NAMALWA (cell line): ENCODE measurements around the gene CDH23.

Experiments used
- DNase-seq: peaks from one replicate; pipeline ENCODE4 v3.0.0-alpha.2; 2015; ENCODE audit warnings: low spot score

CDH23 gene

DNA sequence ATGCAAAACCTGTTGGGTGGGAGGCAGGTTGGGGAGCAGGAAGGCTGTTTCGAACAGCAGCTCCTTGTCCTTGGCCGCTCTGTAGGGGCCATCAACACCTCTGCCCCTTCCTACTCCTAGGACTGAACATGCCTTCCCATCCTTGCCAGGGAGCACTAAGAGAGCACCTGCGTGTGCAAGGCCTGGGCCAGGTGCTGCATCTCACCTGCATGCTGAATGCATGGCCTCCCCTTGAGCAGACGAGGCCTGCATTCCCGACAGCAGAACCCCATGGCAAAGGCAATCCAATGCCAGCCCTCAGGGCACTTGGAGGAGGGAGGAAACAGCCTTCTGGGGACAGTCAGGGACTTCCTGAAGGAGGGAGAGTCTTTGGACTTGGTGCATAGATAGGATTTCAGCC is 365.6 kb downstream of the CDH23 start:
- DNase-seq: no peak

DNA sequence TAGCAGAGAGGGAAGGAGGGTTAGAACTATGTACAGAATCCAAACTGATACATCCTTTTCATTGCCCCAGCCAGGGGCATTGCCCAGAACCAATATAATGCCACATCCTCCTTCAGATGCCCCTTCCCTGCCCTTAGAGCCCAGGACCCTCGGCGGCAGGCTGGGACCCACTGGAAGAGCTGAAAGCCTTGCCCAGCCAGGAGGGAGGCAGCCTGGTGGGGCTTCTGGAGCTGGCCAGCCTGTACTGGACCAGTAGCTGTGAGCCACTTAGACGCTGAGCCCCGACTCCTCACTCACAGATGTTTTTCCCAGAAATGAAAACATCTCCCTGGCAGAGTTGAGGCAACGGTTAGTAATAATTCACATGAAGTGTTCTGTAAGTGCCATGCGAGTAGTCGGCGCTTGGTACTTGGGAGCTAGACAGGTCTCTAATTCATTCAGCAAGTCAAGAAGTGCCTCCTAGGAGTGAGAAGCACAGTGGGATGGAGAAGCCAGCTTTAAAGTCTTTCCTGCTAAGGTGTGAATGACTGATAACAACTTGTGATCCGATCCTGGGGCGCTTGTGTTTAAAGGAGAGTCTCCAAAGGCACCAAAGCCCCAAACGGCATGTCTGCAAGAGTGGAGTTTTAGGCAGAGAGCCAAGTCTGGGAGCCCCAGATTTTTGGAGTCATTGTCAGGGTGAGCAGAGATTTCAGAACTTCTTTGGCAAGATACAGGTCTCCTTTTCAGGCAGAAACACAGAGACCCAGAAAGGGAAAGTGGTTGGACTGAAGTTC is 366.8 kb downstream of the CDH23 start:
- DNase-seq: no peak

DNA sequence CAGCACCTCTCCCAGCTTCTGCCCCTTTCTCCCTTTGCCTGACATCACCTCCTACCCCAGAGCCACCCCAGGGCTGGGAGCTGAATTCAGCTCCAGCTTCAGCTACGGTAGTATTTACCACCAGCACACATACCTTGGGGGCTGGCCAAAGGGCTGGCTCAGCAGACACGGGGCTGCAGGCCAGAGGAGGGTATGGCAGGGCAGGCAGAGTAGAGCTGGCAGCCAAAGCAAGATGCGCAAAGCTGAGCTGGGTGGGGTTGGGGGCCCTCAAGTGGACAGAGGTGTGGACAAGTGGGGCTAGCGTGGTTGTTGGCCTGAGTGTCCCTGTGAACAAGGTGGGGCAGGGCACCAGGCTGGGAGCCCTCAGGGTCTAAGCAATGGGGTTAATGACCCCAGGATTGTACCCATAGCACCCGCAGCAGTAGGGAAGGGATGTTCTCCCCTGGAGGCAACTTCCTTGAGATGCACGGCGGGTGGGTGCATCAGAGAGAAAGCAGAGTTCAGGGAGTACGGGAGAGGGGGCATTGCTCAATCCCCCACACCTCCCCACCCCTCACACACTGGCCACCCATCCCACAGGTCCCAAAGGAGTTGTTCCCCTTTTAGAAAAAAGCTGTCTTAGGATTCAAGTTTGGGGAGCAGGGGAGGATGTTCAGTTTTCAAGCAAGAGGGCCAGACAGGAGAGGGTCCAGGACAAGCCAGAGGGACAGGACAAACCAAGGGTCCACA is 368.6 kb downstream of the CDH23 start:
- no peak for DNase-seq

DNA sequence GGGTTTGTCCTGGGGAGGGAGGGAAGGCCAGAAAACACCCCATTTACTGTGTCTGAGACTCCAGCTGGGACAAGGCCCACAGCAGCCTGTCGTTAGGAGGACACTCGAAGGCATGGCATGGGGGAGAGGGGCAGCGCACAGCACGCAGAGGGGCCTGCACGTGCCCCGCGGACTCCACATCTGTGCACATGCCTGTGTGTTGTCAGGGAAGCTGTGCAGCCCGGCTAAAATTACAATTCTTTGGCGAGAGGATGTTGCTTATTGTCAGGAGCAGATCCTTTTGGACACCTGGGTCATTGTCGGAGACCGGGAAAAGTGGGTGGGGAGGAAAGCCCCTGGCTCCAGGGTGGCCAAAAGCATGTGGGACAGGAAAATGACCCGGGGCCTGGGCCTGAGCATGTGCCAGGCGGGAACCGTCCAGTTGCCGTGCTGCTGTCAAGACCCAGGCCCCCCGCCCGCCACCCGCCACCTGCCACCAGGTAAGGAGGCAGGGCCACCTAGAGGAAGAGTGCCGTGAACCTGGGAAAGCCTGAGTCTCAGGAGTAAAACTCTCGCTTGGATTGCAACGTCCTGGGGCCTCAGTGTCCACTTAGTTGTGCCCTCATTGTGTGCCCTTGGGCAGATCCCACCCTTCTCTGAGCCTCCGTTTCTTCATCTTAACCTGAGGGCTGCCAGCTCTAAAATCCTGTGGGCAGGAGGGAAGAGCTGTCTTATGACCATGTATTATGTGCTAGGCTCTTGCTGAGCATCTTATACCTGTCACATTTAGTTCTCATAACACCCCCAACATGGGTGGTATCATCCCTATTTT is 369.4 kb downstream of the CDH23 start:
- no peak for DNase-seq

DNA sequence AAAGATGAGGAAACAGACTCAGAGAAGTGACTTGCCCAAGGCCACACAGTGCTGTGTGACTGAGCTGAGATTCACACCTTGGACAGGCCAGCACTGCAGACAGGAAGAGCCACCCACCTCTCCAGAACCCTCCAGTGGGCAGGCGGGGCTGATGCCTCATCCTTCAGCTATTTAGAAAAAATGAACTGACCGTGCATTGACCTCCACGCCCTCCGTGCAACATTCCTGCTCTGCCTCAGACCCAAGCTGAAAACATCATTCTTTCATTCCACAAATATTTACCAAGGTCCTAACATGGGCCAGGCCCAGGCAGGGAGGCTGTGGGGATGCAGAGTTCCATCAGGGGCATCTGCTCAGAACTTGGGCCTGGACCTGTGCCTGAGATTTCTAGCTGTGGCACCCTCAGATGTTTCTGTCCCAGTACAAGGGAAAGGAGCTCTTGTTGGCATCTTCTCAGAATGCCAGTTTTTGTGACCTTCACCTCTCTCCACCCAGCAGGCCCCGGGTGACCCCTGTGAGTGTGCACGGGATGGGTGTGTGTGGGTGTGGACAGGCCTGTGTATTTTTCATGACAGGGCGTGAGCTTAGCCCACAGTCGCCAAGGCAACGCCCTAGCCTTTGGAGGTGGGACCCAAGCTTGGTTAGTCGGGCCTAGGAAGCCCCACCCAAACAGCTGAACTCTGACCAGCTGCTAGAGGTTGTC is 370.1 kb downstream of the CDH23 start:
- DNase-seq: peak; percentile 16

DNA sequence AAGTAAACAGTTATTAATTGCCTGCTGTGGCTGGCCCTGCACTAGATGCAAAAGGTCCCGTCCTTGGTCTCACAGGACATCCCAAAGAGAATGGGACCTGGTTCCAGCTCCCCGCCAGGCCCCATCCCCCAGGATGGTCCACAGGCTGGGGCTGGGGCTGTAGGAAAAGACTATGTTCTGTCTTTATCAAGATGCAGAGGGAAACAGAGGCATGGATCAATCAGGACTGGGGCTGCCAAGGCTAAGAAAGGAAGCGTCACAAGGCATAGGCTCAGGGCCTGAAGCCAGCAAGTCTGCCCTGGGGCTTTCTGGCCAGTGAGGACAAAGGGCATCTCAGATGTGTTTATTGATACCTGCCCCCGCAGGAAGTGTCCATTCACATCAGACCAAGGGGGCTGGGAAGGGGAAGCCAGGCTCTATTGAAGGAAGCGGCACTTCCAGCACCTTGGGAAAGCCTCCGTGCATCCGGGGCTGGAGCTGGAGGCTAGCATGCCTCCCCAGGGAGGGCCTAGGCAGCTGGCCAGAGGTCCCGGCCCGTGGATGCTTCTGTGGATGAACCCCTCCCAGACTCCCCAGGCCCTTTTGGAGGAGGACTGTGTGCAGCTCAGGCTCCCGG is 370.8 kb downstream of the CDH23 start:
- no peak for DNase-seq

DNA sequence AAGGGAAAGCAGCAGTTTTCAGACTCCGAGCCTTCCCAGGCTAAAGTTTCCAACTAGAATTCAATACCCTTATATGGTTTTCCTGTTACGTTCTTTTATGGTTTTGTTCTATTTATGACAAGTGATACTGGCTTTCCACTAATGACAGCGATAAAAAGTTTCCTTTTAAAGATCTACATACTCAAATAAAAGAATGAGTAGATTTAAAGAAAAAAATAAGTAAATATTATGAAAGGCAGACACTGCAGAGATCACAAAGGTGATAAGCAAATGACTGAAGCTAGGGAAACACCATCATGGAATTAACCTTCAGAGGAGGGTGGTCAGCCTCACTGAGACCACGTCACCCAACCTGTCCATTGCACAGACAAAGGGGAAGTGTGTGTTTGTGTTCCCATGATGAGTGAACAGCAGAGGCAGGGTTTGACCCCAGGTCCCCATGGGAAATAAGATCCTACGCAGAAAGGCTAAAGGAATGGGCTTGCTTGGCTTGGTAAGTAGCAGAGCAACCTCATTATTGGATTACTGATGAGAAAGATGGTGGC is 372.6 kb downstream of the CDH23 start:
- no peak for DNase-seq

DNA sequence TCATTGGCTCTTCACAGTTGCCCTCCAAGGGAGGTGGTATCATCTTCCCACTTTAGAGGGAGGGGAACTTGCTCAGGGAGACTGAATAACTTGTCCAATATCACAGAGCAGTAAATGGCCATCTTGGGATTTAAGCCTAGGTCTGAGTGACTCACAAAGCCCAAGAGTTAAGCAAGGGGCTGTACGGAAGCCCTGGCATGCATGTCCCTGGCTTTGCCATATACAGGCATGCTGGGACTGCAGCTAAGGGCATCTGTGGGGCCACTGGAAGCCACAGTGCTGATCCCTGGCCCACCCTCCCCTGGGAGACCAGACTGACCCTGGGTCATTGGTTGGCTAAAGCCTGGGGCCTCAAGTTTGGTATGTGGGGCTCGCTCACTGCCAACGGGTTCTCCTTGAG is 373.5 kb downstream of the CDH23 start:
- DNase-seq: no peak

DNA sequence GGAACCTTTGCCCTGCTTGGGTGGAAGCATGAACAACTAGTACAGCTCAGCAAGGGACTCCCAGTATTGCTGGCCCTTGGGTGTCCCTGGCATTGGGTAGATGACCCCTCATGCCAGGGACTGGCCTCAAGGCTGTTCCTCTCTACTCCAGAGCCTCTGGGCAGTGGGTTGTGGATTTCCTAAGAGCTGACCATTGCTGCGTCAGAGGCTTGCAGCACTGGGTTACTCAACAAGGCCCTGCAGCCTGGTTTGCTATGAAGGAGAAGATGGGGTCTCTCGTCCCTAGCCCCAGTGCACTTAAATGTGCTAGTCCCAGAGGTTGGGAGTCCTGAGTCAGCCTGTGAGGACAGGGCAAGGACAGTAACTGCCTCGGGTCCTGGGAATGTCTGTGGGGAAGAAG is 374.1 kb downstream of the CDH23 start:
- no peak for DNase-seq

DNA sequence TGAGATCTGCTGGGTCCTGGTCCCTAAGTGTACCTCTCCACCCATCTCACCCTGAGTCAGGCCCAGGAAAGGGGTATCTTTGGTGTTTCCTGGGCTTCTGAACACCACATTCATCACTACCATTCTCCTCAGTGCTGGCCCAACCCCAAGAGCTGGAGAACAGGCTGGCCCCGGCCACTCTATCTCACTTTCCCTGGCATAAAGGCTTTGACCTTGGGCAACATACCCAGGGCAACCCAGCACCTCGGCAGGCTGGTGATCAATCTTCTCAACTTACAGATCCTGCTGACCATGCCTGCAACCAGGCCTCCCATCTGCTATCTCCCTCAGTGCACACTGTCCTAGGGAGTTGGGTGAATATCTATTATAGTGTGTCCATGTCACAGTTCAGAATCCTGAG is 374.5 kb downstream of the CDH23 start:
- no peak for DNase-seq

DNA sequence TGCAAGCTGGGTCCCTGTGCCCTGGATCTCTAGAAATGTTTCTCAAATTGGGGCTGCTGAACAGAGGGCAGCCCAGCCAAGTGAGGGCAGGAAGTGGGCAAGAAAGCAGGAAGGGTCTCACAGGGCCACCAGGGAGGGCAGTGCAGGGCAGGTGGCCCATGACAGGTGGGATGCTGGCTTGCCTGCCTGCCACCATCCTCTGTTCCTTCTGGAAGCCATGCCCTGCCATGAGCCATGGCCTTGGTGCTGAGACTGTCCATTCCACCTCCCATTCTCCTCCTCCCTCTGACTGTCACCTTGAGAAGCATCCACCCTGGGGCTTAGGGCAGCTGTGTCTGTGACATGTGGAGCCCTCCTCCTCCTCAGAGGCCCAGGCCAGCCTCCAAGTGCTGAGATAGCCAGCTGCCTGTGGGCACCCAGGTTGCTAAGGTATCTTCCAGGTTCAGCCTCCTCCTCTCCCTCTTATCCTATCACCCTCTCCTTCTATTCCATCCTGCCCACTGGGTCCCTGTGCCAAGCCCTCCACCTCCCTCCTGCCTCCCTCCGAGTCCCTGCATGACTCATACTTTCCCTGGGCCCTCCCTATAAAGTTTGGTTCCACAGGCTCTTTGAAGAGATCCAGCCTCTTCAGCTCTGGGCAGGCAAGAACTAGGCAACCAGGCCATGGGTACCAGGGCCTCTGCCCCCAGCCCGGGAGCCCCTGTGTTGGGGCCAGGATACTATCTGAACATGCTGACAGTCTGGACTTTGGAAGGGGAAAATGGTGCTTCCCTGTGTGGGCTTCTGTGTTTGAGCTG is 375.3 kb downstream of the CDH23 start:
- DNase-seq: no peak

DNA sequence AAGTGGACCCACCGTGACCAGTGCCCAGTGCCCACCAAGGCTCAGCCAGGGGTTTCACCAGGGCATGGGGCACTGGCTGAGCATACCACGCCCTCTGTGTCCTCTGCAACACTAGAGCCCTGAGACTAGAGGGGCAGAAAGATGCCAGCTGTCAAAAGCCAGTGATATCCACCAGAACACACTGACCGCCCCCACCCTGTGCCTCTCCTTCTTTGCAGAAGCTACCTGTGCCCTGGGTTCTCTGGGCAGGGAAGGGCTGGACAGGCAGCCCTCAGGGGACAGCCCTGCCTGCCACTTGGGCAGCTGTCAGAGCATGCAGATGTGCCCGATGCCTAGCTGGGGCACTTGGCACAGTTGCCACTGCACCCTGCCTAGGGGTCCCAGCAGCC is 376.1 kb downstream of the CDH23 start:
- DNase-seq: no peak

DNA sequence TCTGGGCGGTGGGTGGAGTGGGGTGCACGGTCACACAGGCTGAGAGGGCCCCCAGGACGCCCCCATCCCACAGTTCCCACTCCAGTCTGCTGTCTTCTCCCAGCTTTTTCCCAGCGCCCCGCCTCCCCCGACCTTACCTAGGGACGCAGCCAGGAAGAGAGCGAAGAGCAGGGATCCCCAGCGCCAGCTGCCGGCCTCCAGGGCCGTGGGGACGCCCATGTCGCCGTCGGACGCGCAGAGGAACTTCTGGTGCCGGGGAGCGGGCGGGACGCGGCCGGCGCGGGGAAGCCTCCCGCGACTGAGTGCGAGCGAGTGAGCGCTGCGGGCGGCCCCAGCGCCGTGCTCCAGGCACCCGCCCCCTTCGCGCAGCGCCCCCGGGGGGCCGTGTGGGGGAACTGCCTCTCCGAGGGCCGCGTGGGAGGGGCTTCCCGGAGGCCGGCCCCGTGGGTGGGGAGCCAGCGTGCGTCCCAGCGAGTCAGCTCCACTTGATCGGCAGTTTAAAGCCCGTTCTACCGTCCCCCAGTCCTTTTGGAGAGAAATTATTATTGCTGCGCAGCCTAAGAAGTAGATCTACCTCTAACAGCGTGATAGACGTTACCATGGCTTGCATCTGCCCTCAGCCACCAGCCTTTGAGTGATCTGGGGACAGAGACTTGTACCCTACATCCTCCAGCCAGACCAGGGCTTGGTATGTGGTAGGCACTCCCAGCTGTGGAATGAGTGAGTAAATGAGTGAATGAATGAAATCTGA is 376.7 kb downstream of the CDH23 start, which contains the start of gene VSIR:
Gene VSIR, minus strand, starts transcription at position 300 of the 751 bp plus-strand sequence. Its CDS starts 81 bp downstream, at position 219.
- DNase-seq: peak; percentile 77

DNA sequence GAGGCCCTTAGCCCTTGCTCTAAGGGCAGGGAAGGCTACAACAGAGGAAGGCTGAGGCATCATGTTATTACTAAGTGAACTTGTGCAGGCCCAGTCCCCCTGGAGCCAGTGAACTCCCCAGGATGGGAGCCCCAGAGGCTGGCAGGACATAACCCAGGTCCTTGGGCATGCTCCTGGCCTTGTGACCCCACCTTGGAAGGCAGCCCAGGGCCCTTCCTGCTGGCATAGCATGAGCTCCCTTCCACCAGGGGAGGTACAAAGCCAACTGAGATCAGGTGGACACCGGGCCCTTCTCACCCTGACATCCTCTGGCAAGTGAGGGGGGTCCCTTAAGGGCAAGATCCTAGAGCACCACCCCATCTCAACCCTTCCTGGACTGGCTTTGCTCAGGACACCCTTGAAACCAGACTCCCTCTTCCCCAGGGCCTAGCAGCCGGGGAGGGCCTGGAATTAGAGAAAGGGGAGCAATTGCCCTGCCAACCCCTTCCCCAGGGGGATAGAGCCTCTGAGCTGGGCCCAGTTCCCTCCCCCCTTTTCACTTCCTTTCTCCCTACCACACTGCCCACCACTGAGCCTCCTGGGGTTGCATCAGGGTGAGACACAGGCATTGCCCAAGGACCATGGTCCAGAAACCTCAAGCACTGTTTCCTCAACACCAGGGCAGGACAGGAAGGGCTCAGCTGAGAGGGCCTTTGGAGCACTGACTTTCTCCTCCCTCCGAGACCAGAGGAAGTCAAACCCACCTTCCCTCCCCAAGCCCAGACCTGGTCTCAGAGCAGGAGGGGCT is 378.4 kb downstream of the CDH23 start:
- no peak for DNase-seq

DNA sequence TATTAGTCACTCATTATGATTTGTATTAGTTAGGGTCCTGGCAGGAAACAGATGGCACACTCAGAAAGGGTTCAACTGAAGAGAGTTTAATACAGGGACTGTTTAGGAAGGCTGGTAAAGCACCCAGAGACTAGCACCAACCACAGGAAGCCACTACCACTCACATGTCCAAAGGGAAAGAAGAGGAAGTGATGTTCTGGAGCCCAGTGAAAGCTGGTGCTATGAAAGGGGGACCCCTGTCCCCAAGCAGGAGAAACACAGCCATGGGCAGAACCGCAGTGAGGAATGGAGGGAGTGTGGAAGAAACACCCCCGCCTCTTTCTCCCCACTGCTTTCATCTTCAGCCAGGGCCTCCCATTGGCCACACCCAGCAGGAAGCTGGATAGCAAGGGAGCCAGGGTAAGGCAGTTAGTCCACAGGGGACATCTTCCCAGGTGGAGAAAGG is 379.8 kb downstream of the CDH23 start:
- no peak for DNase-seq

DNA sequence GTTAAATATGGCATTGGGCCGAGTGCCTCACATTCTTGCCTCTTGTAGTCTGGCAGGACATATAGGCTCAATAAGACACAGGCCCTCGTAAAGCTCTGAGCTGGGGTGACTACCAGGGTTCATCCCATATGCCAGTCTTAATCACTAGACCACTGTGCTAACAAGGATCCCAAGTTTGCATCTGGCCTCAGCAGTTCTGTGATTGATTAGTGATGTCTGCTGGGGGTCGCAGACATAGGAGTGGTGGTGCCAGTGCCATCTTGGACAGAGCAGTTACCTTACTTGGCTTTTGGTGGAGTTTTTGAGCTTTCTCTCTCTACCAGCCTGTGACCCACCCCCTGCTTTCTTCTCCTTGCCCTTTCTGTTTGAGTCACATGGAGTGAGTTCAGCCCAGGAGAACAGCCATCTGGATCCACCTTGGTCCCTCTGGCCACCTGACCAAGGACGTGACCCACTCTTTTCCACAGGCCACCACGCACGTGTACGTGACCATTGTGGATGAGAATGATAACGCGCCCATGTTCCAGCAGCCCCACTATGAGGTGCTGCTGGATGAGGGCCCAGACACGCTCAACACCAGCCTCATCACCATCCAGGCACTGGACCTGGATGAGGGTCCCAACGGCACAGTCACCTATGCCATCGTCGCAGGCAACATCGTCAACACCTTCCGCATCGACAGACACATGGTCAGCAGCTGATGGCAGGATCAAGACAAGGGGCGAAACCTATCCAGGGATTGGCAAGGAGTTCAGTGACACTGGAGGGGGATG is 380.7 kb downstream of the CDH23 start:
- DNase-seq: no peak

DNA sequence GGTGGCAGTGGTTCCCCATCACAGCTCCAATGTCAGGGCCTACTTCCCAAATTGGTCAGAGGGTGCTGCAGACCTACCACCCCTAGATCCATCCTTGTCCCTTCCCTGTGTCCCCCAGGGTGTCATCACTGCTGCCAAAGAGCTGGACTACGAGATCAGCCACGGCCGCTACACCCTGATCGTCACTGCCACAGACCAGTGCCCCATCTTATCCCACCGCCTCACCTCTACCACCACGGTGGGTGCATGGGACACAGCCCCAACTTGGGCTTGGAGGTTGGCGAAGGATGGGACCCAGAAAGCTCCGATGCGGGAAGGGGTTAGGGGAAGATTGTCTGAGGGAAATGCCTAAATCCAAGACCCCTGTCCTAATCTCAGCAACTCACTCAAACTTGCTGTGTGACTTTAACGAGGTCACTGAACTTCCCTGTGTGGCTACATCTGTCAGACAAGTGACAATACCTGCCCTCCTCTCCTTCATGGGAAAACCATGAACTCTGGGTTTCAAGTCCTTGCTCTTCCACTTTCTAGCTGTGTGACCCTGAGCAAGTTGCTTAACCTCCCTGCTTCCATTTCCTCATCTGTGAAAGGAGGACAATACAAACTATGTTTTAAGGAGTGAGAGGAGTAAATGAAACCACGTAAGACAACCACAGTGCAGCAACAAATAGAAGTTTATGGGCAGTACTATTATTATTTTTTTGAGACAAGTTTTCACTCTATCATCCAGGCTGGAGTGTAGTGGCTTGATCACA is 381.5 kb downstream of the CDH23 start:
- DNase-seq: no peak
